ENCODE data around the gene CEP20. TPM values are rescaled to one million over a fixed set of nuclear protein-coding genes. Genes with fewer than 3 reads are reported as not detected.
"Not testable (repeated sequence)": the region's sequence is repeated elsewhere in the genome, so short reads cannot be mapped to it uniquely, and the experiment has no call there.

CEP20 gene
- total RNA-seq, 4 donors from 2014 or later: 23.5 to 40.5 (median 30.3) TPM

GRCh38 chr16:15843635-15844279 is 44.6 kb downstream of the CEP20 start:
- no peak for DNase-seq (ENCODE audit: low spot score)
- no peak for TF ChIP-seq CTCF (IDR thresholded peaks at IDR 0.05)
- ATAC-seq (ENCODE audit: low FRiP score): no peak

GRCh38 chr16:15839204-15839603 is 49.2 kb downstream of the CEP20 start:
- not testable (repeated sequence) for ATAC-seq (ENCODE audit: low FRiP score); DNase-seq (ENCODE audit: low spot score)

GRCh38 chr16:15837761-15838160 is 50.6 kb downstream of the CEP20 start:
- TF ChIP-seq CTCF (IDR thresholded peaks at IDR 0.05): no peak
- ATAC-seq (ENCODE audit: low FRiP score): no peak
- no peak for DNase-seq (ENCODE audit: low spot score)

- no peak for TF ChIP-seq CTCF (IDR thresholded peaks at IDR 0.05)
- ATAC-seq (ENCODE audit: low FRiP score) (no peak), DNase-seq (ENCODE audit: low spot score) (no peak)
Observed at GRCh38 chr16:15836965-15837611, 51.3 kb downstream of the CEP20 start.

GRCh38 chr16:15836074-15836473 is 52.3 kb downstream of the CEP20 start:
- no peak for DNase-seq (ENCODE audit: low spot score)
- TF ChIP-seq CTCF (IDR thresholded peaks at IDR 0.05): no peak
- ATAC-seq (ENCODE audit: low FRiP score): no peak

- ATAC-seq (ENCODE audit: low FRiP score): no peak
- TF ChIP-seq CTCF (IDR thresholded peaks at IDR 0.05): no peak
- DNase-seq (ENCODE audit: low spot score): no peak
Observed at GRCh38 chr16:15835136-15835878, 53.1 kb downstream of the CEP20 start.

GRCh38 chr16:15834502-15834901 is 53.9 kb downstream of the CEP20 start:
- ATAC-seq (ENCODE audit: low FRiP score): no peak
- no peak for DNase-seq (ENCODE audit: low spot score)
- TF ChIP-seq CTCF (IDR thresholded peaks at IDR 0.05): no peak
